ENCODE measurements around the gene KCNK10. TPM values are rescaled to one million over a fixed set of nuclear protein-coding genes. Genes with fewer than 3 reads are reported as not detected.

Gene KCNK10
- total and polyA plus RNA-seq, 9 donors: 0.05 TPM; not detected in 8

DNA sequence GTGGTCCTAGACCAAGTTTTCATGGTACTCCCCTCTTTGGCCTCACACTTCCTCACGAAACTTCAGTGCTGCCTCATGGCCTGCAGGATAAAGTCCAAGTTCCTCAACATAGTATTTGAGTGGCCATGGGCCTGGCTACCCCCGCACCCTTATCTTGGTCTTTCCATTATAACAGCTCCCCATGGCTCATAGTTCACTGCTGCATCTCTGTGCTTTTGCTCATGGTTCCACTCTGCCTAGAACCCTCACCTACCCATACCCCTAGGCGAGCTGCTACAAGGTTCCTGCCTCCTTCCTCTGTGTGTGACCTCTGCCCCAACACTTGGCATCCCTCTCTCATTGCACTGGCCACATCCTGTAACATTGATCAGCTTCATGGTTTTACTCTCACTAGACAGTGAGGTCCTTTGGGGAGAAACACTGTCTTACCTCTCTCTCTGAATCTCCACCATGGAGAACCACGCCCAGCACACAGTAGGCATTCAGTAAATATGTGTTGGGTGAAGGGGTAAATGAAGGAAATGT lies 159.3 kb downstream of the KCNK10 start:
- no peaks in the 10 kb centered on the region for H3K9me3 ChIP-seq
- no peaks in the 10 kb centered on the region for H3K4me1 ChIP-seq (ENCODE audit: insufficient read depth)
- 73 to 79% (median 78%) methylated on average over 4 of the region's 4 CpGs for WGBS, 3 donors
- H3K36me3 ChIP-seq: no peaks in the 10 kb centered on the region
- H3K27me3 ChIP-seq: no peaks in the 10 kb centered on the region
- no peak overlapping the region for H3K27ac ChIP-seq
- TF ChIP-seq EP300 (IDR thresholded peaks at IDR 0.05) (no peak), POLR2A (IDR thresholded peaks at IDR 0.05) (no peak)
- TF ChIP-seq, protein P1, sequence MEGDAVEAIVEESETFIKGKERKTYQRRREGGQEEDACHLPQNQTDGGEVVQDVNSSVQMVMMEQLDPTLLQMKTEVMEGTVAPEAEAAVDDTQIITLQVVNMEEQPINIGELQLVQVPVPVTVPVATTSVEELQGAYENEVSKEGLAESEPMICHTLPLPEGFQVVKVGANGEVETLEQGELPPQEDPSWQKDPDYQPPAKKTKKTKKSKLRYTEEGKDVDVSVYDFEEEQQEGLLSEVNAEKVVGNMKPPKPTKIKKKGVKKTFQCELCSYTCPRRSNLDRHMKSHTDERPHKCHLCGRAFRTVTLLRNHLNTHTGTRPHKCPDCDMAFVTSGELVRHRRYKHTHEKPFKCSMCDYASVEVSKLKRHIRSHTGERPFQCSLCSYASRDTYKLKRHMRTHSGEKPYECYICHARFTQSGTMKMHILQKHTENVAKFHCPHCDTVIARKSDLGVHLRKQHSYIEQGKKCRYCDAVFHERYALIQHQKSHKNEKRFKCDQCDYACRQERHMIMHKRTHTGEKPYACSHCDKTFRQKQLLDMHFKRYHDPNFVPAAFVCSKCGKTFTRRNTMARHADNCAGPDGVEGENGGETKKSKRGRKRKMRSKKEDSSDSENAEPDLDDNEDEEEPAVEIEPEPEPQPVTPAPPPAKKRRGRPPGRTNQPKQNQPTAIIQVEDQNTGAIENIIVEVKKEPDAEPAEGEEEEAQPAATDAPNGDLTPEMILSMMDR (IDR thresholded peaks at IDR 0.05): no peak
- intact Hi-C loops (cut with DNase I): no loop called here
- DNase-seq: no peak
- H3K4me3 ChIP-seq: no peak overlapping the region

- Histone ChIP-seq H3K36me3 (no peaks in the 10 kb centered on the region), H3K27me3 (no peaks in the 10 kb centered on the region), H3K27ac (no peak overlapping the region), H3K4me1 (ENCODE audit: insufficient read depth) (no peaks in the 10 kb centered on the region), H3K9me3 (no peaks in the 10 kb centered on the region), H3K4me3 (no peak overlapping the region)
- no peak for TF ChIP-seq EP300 (IDR thresholded peaks at IDR 0.05)
- TF ChIP-seq, protein P1 (IDR thresholded peaks at IDR 0.05): no peak
- no peak for TF ChIP-seq POLR2A (IDR thresholded peaks at IDR 0.05)
- DNase-seq: no peak
- WGBS, 3 donors: 35 to 53% (median 41%) methylated on average over 1 of the region's 1 CpG
- intact Hi-C loops (cut with DNase I): loop anchor here in 1 of 4 donors (5.0 kb wide), 1 partner anchor 1209 kb away; no protein-coding TSS in a partner anchor
These were observed 166.9 kb downstream of the KCNK10 start for GRCh38 chr14:88156127-88156526.

DNA sequence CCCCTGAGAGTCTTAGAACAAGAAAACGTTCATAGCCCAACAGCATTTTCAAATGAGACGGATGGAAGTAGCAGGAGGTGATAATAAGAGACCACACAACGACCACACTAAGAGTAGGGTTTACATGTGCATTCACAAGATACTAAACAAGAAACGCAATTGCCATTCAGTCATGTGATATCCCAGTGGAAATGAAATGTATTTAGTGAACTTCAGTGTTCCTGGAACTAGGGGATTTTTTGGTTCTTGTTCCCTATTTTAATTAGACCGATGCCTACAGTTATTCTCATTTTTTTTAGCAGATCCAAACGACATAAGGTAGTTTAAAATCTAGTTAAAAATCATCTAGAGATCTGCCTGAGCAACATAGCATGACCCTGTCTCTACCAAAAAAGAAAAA lies 168.1 kb downstream of the KCNK10 start:
- intact Hi-C loops (cut with DNase I): loop anchor here in 1 of 4 donors (5.0 kb wide), 1 partner anchor 1208 kb away; no protein-coding TSS in a partner anchor
- no peak for DNase-seq
- 68 to 76% (median 69%) methylated on average over 6 of the region's 6 CpGs for WGBS, 3 donors
- Histone ChIP-seq H3K4me3 (no peak overlapping the region), H3K4me1 (ENCODE audit: insufficient read depth) (no peaks in the 10 kb centered on the region), H3K36me3 (no peaks in the 10 kb centered on the region), H3K27me3 (no peaks in the 10 kb centered on the region), H3K9me3 (no peaks in the 10 kb centered on the region), H3K27ac (no peak overlapping the region)
- TF ChIP-seq EP300 (IDR thresholded peaks at IDR 0.05): no peak
- TF ChIP-seq, protein P1 (IDR thresholded peaks at IDR 0.05): no peak
- TF ChIP-seq POLR2A (IDR thresholded peaks at IDR 0.05): no peak

- Histone ChIP-seq H3K4me3 (no peak overlapping the region), H3K27me3 (no peaks in the 10 kb centered on the region), H3K27ac (no peak overlapping the region), H3K4me1 (ENCODE audit: insufficient read depth) (no peaks in the 10 kb centered on the region), H3K36me3 (no peaks in the 10 kb centered on the region), H3K9me3 (no peaks in the 10 kb centered on the region)
- no peak for DNase-seq
- 84 to 93% (median 88%) methylated on average over 4 of the region's 4 CpGs for whole genome bisulfite sequencing, 3 donors
- TF ChIP-seq EP300 (IDR thresholded peaks at IDR 0.05) (no peak), POLR2A (IDR thresholded peaks at IDR 0.05) (no peak)
- TF ChIP-seq, protein P1 (IDR thresholded peaks at IDR 0.05): no peak
- intact Hi-C loops (cut with DNase I): no loop called here
These were observed 168.7 kb downstream of the KCNK10 start for GRCh38 chr14:88154321-88154720.

Data from ovary (tissue), 9 donors.